A673 (cell line): Measurements from ENCODE around the gene SIMC1.

Experiments used
- CTCF ChIP-seq: fragments of 300-800, 200-600 bp; sonication (generic); conservative IDR thresholded peaks from 2 replicates; pipeline ENCODE4 v1.5.1; 2017; ENCODE audit warnings: low read depth, mild to moderate bottlenecking, antibody characterized with exemption, low read length, moderate library complexity, mixed read lengths
- EZH2 ChIP-seq: fragments of 200-600 bp; sonication (generic); IDR thresholded peaks from 2 replicates; pipeline ENCODE4 v1.6.1; 2017; ENCODE audit warnings: borderline replicate concordance, low read depth, mild to moderate bottlenecking, mixed read lengths, antibody characterized with exemption, low read length; ENCODE audit not compliant: poor library complexity, severe bottlenecking

DNA sequence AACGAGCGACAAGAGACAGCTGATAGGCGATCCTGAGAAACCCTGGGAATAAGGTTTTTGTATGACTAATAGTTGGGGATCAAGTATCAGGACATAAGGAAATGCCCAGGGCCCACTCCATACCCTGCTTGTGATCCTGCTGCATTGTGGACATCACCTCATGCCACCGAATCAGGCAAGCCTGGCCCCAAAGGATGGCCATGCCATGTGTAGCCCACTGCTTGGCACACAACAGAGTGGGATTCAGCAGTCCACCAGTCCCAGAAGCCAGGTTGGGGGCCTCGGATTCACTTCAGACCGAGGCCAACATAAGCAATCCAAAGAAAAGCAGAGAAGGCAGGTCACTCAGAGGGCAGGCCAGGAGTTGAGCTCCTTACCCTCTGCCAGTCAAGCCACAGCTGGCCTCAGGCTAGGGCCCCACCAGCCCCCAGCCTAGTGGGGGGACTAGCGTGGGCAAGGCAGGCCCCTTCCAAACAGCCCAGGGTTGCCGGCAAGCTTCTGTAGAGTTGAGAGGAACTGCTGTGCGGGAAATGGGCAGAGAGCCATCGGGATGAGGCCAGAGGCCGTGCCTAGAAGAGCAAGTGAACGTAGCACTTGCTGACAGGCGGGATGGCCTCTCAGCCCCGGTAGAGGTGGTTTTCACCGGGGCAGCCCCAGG is 145.2 kb downstream of the SIMC1 start:
- TF ChIP-seq CTCF (no peak), EZH2 (no peak)
